DOHH2 (cell line): ENCODE measurements around the gene ADPRH.

Experiments used
- EZH2phosphoT487 ChIP-seq: fragments of 200-600 bp; sonication (generic); IDR thresholded peaks from 2 replicates; pipeline ENCODE4 v1.6.1; 2017; ENCODE audit warnings: borderline replicate concordance, mild to moderate bottlenecking, antibody characterized with exemption, low read length, moderate library complexity, mixed read lengths
- TF ChIP-seq, protein P1 (sequence below): fragments of 200-600 bp; sonication (generic); IDR thresholded peaks from one replicate; pipeline ENCODE4 v1.5.1; 2014; ENCODE audit warnings: antibody characterized with exemption, mild to moderate bottlenecking, low read depth, low read length; ENCODE audit not compliant: poor library complexity, severe bottlenecking

DNA sequence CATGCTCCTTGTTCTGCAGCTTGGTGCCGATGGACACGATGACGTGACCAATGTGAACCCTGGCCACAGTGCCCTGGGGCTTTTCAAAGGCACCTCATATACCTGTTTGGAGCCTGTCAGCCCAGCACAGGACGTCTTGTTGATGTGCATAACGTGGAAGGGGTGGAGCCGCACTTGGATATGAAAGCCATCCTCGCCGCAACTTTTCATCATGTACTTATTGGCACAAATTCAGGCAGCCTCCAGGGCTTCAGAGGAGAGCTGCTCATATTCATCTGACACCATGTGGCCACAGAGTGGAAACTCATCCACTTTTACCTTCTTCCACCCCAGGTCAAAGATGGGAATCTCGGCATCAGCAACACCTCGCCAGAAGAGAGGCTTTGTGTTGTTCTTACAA is 56.4 kb downstream of the ADPRH start:
- TF ChIP-seq, protein P1, sequence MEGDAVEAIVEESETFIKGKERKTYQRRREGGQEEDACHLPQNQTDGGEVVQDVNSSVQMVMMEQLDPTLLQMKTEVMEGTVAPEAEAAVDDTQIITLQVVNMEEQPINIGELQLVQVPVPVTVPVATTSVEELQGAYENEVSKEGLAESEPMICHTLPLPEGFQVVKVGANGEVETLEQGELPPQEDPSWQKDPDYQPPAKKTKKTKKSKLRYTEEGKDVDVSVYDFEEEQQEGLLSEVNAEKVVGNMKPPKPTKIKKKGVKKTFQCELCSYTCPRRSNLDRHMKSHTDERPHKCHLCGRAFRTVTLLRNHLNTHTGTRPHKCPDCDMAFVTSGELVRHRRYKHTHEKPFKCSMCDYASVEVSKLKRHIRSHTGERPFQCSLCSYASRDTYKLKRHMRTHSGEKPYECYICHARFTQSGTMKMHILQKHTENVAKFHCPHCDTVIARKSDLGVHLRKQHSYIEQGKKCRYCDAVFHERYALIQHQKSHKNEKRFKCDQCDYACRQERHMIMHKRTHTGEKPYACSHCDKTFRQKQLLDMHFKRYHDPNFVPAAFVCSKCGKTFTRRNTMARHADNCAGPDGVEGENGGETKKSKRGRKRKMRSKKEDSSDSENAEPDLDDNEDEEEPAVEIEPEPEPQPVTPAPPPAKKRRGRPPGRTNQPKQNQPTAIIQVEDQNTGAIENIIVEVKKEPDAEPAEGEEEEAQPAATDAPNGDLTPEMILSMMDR: no peak
- TF ChIP-seq EZH2phosphoT487: no peak
